ENCODE measurements around the gene RNASE13. TPM values are rescaled to one million over a fixed set of nuclear protein-coding genes. Genes with fewer than 3 reads are reported as not detected.
A peak's percentile ranks its signal among the peaks of the same experiment; 100 is the strongest.
"Not testable (repeated sequence)": the region's sequence is repeated elsewhere in the genome, so short reads cannot be mapped to it uniquely, and the experiment has no call there.

RNASE13 gene
- polyA plus RNA-seq, 4 donors = 0.28 to 0.64 (median 0.41) TPM

DNA sequence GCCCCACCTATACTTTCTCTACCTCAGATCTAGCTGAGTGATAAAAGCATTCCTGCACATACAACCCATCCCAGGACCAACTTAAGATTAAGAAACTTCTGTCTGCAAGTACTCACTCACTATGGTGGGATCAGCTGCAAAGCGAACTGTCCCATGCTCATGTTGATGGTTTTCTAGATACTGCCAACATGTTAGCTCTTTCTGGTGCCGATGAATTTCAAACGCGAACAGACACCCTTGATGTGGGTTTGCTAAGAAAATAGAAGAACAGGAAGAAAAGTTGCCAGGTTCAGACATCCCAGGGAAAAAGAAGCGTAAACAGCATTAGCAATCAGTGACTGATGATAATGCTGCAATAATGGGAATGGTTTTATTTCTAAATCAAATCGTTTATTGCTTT, 37.0 kb downstream of the RNASE13 start:
- no peak for DNase-seq (ENCODE audit: low read depth in 4 of 4, low spot score in 3 of 4)

DNA sequence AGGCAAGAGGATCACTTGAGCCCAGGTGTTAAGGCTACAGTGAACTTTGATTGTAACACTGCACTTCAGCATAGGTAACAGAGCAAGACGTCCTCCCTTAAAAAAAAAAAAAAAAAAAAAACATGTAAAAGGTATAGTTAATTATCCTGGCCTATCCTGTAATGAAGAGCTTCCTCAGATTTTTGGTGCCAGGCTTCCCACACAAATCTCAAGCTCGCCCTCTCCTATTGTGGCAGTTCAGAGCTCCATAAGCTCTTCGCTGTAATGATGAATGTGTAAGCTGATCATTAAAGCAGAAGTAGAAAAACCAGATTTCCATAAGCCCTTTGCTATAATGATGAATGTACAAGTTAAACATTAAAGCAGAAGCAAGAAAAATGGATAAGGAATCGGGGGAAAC, 37.5 kb downstream of the RNASE13 start:
- DNase-seq (ENCODE audit: low read depth in 4 of 4, low spot score in 3 of 4) = no peak

DNA sequence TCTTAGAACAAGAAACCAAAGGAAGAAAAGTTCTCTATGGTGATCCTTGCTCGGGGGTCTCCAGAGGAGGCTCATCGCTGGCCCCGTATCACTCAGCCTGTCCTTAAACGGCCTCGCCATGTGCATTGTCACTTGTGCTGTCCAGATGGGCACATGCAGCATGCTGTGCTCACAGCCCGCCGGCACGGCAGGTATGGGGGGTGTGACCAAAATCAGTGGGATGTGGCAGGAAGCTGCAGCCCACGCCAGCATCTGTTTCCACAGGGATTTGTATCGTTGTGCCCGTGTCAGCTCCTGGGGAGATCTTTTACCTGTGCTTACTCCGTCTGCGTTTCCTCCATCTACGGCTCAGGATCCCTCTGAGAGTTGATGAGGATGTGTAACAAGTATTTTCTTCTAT, 38.1 kb downstream of the RNASE13 start:
- DNase-seq (ENCODE audit: low read depth in 4 of 4, low spot score in 3 of 4) = no peak

- peak; percentile 80 to 94 (median 90) for DNase-seq (ENCODE audit: low read depth in 4 of 4, low spot score in 3 of 4)
Measured at GRCh38 chr14:20989787-20990600, 44.6 kb downstream of the RNASE13 start, which contains the start of gene METTL17. TSS of gene METTL17 (plus strand) at chr14:20989980. CDS start at chr14:20990003, 23 bp downstream.

DNA sequence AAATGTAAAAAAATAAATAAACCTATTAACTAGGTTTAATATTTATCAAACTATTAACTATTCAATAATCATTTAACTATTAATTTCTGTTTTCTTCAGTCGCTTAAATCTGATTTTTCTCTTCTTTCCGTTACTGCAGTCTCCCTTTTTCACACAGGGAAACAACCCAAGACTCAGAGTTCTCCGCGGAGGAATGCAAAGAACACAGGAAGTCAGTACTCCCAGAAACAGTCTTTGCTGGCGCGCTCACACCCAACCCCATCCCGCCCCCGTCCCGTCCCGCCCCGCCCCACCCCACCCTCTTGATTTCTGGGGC, 45.2 kb downstream of the RNASE13 start:
- no peak for DNase-seq (ENCODE audit: low read depth in 4 of 4, low spot score in 3 of 4)

- no peak for DNase-seq (ENCODE audit: low read depth in 4 of 4, low spot score in 3 of 4)
Measured at GRCh38 chr14:20988717-20989470, 45.7 kb downstream of the RNASE13 start.

- no peak for DNase-seq (ENCODE audit: low read depth in 4 of 4, low spot score in 3 of 4)
Measured at GRCh38 chr14:20986811-20987210, 47.8 kb downstream of the RNASE13 start.

DNA sequence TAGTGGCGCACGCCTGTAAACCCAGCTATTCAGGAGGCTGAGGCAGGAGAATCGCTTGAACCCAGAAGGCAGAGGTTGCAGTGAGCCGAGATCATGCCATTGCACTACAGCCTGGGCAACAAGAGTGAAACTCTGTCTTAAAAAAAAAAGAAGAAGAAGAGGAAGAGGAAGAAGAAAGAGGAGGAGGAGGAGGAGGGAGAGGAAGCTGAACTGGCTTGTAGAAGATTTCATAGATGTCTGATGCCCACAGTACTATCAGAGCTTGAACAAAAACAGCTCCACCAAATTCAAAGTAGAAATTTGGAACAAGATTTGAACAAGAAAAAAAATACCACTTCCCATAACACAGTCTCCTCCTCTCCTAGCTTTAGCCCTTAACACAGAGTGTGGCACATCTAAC, 49.0 kb downstream of the RNASE13 start:
- not testable (repeated sequence) for DNase-seq (ENCODE audit: low read depth in 4 of 4, low spot score in 3 of 4)

Other genes with a start within 250 kb of the RNASE13 start
- 100 to 1,000 TPM; 164 to 175 (median 169) TPM for gene RNASE1, start 232.0 kb downstream of the RNASE13 start, polyA plus RNA-seq (ENCODE audit: insufficient read length in 4 of 4)
- gene RNASE3, start 143.4 kb downstream of the RNASE13 start, polyA plus RNA-seq (ENCODE audit: insufficient read length in 4 of 4) = under 1 TPM in 3 of 4 donors, not detected in 1; 0.35 to 0.82 (median 0.64) TPM
- gene RNASE2, start 79.3 kb downstream of the RNASE13 start, polyA plus RNA-seq (ENCODE audit: insufficient read length in 4 of 4) = 1 to 10 TPM in 2 of 4 donors, under 1 TPM in 2; 0.65 to 1.9 (median 0.97) TPM
- gene METTL17, start 44.8 kb downstream of the RNASE13 start, polyA plus RNA-seq (ENCODE audit: insufficient read length in 4 of 4) = 10 to 100 TPM; 78.3 to 81.5 (median 80.5) TPM
- 1 to 10 TPM; 1.2 to 2.4 (median 1.7) TPM for gene SLC39A2, start 35.5 kb downstream of the RNASE13 start, polyA plus RNA-seq (ENCODE audit: insufficient read length in 4 of 4)
- 100 to 1,000 TPM; 146 to 184 (median 175) TPM for gene NDRG2, start 9.7 kb downstream of the RNASE13 start, polyA plus RNA-seq (ENCODE audit: insufficient read length in 4 of 4)
- 1 to 10 TPM; 1.9 to 4.8 (median 3.7) TPM for gene TPPP2, start 4.6 kb downstream of the RNASE13 start, polyA plus RNA-seq (ENCODE audit: insufficient read length in 4 of 4)
- gene RNASE7, start 7.6 kb upstream of the RNASE13 start, polyA plus RNA-seq (ENCODE audit: insufficient read length in 4 of 4) = under 1 TPM; 0.55 to 0.91 (median 0.74) TPM
- not detected for gene RNASE8, start 23.0 kb upstream of the RNASE13 start, polyA plus RNA-seq (ENCODE audit: insufficient read length in 4 of 4)
- gene ARHGEF40, start 35.5 kb upstream of the RNASE13 start, polyA plus RNA-seq (ENCODE audit: insufficient read length in 4 of 4) = 10 to 100 TPM; 71.5 to 85.4 (median 78.9) TPM
- gene ZNF219, start 63.8 kb upstream of the RNASE13 start, polyA plus RNA-seq (ENCODE audit: insufficient read length in 4 of 4) = 10 to 100 TPM; 23.3 to 37.0 (median 26.5) TPM
- 1 to 10 TPM in 3 of 4 donors, under 1 TPM in 1; 0.91 to 1.7 (median 1.1) TPM for gene TMEM253, start 66.3 kb upstream of the RNASE13 start, polyA plus RNA-seq (ENCODE audit: insufficient read length in 4 of 4)
- gene OR5AU1, start 121.3 kb upstream of the RNASE13 start, polyA plus RNA-seq (ENCODE audit: insufficient read length in 4 of 4) = under 1 TPM in 3 of 4 donors, not detected in 1; 0.01 to 0.05 (median 0.03) TPM
- 100 to 1,000 TPM; 905 to 979 (median 962) TPM for gene HNRNPC, start 234.6 kb upstream of the RNASE13 start, polyA plus RNA-seq (ENCODE audit: insufficient read length in 4 of 4)
- gene RPGRIP1, start 245.3 kb upstream of the RNASE13 start, polyA plus RNA-seq (ENCODE audit: insufficient read length in 4 of 4) = under 1 TPM; 0.39 to 0.69 (median 0.61) TPM

Data from right renal pelvis (tissue), 4 donors.